B cell (primary cell): Measurements from ENCODE around the gene UPF3B. TPM values are rescaled to one million over a fixed set of nuclear protein-coding genes. Genes with fewer than 3 reads are reported as not detected.

Experiments used
- ATAC-seq: fragments of 200-7000 bp; cut with Tn5 transposase; one replicate; pipeline ENCODE4 v1.10.0; 2021; ENCODE audit warnings: low read depth, mild to moderate bottlenecking, moderate number of reproducible peaks, moderate library complexity
- CTCF ChIA-PET: fragments of 350-600 bp; sonication (Branson Sonifier 250); formaldehyde crosslinking; loops from one replicate; lab custom pipeline; 2021; ENCODE audit warnings: antibody characterized with exemption, inconsistent platforms; lab: Charles Lee
- POLR2A ChIA-PET: fragments of 350-600 bp; sonication (Branson Sonifier 250); formaldehyde crosslinking; loops from one replicate; lab custom pipeline; 2021; ENCODE audit warnings: antibody characterized with exemption; lab: Charles Lee
- DNase-seq: peaks from one replicate; pipeline ENCODE4 v3.0.0; 2013
- H2AFZ ChIP-seq: 2 replicates; pipeline ENCODE4 v1.6.1; 2012; ENCODE audit warnings: mild to moderate bottlenecking, low read depth, low read length; ENCODE audit not compliant: insufficient read depth, poor library complexity, severe bottlenecking
- H3K27ac ChIP-seq, 2 donors: 1 replicate in 1 of 2; 2 replicates in 1 of 2; pipeline ENCODE4 v1.5.1; 2012 to 2013; ENCODE audit warnings: low read length in 2 of 2, mild to moderate bottlenecking in 2 of 2, moderate library complexity in 1 of 2
- H3K27me3 ChIP-seq, 4 experiments: fragments of 200-600 bp in 1 of 4; sonication (generic) in 1 of 4; replicated peaks in 1 of 4; 1 replicate in 2 of 4; 2 replicates in 2 of 4; pipeline versions ENCODE4 v1.6.1 to v1.7.0; 2013 to 2016; ENCODE audit warnings: low read length in 3 of 4, mild to moderate bottlenecking in 2 of 4, mixed read lengths in 1 of 4, moderate library complexity in 1 of 4; ENCODE audit not compliant: insufficient read depth in 4 of 4, control insufficient read depth in 3 of 4; ENCODE audit errors: control extremely low read depth in 1 of 4
- H3K36me3 ChIP-seq, 2 experiments: replicated peaks in 1 of 2; 1 replicate in 1 of 2; 2 replicates in 1 of 2; pipeline versions ENCODE4 v1.6.1 to v1.7.1; 2013; ENCODE audit warnings: low read length in 1 of 2; ENCODE audit not compliant: insufficient read depth in 2 of 2, control insufficient read depth in 1 of 2; ENCODE audit errors: control extremely low read depth in 1 of 2, extremely low read depth in 1 of 2
- H3K4me1 ChIP-seq, 2 donors: fragments of 200-600 bp in 1 of 2; sonication (generic) in 1 of 2; 1 replicate in 1 of 2; 2 replicates in 1 of 2; pipeline versions ENCODE4 v1.5.1 to v1.6.1; 2013 to 2017; ENCODE audit warnings: low read length in 2 of 2; ENCODE audit not compliant: control insufficient read depth in 2 of 2, insufficient read depth in 2 of 2
- H3K4me2 ChIP-seq: replicated peaks from 2 replicates; pipeline ENCODE3; 2012; ENCODE audit warnings: mild to moderate bottlenecking, low read depth, low read length; ENCODE audit not compliant: poor library complexity, severe bottlenecking
- H3K4me3 ChIP-seq, 5 experiments: fragments of 200-600 bp in 1 of 5; sonication (generic) in 1 of 5; 1 replicate in 3 of 5; 2 replicates in 2 of 5; pipeline versions ENCODE4 v1.5.1 to v1.7.0; 2011 to 2016; ENCODE audit warnings: low read length in 4 of 5, mild to moderate bottlenecking in 4 of 5, low read depth in 2 of 5, control low read depth in 1 of 5, moderate library complexity in 1 of 5; ENCODE audit not compliant: insufficient read depth in 1 of 5; ENCODE audit errors: control extremely low read depth in 1 of 5, extremely low read depth in 1 of 5
- H3K79me2 ChIP-seq: fragments of 200-600 bp; sonication (generic); one replicate; pipeline ENCODE4 v1.6.0; 2016; ENCODE audit warnings: low read length; ENCODE audit not compliant: control insufficient read depth, insufficient read depth
- H3K9ac ChIP-seq: fragments of 200-600 bp; sonication (generic); 2 replicates; pipeline ENCODE4 v1.6.1; 2017; ENCODE audit warnings: mild to moderate bottlenecking, low read length, moderate library complexity
- H3K9me3 ChIP-seq, 3 donors: one replicate each; pipeline versions ENCODE4 v1.6.1 to v1.7.1; 2013; ENCODE audit warnings: low read length in 2 of 3; ENCODE audit not compliant: control insufficient read depth in 2 of 3, insufficient read depth in 1 of 3; ENCODE audit errors: control extremely low read depth in 1 of 3
- H4K20me1 ChIP-seq: 2 replicates; pipeline ENCODE4 v1.6.0; 2012; ENCODE audit warnings: mild to moderate bottlenecking, low read length; ENCODE audit not compliant: insufficient read depth, control insufficient read depth, poor library complexity, severe bottlenecking
- H3K27ac Mint-ChIP-seq: one replicate; pipeline ENCODE4 v1.8.0; 2021; ENCODE audit warnings: mixed read lengths
- H3K27me3 Mint-ChIP-seq: one replicate; pipeline ENCODE4 v1.8.0; 2021; ENCODE audit warnings: mixed read lengths
- H3K4me1 Mint-ChIP-seq: one replicate; pipeline ENCODE4 v1.8.0; 2021; ENCODE audit warnings: mixed read lengths
- H3K4me3 Mint-ChIP-seq: one replicate; pipeline ENCODE4 v1.8.0; 2021; ENCODE audit warnings: mixed read lengths
- H3K9me3 Mint-ChIP-seq: one replicate; pipeline ENCODE4 v1.8.0; 2022; ENCODE audit warnings: mixed read lengths; ENCODE audit not compliant: insufficient read depth
- EZH2 ChIP-seq: IDR thresholded peaks from 2 replicates; pipeline ENCODE4 v1.6.1; 2012; ENCODE audit warnings: borderline replicate concordance, low read depth, mild to moderate bottlenecking, moderate library complexity, low read length; ENCODE audit not compliant: insufficient read depth, poor library complexity, severe bottlenecking
- WGBS: methylation state at CpG from one replicate; pipeline ENCODE4 v1.1.5; 2013; ENCODE audit warnings: missing lambda C conversion rate; ENCODE audit not compliant: insufficient coverage; 5-methylcytosine and 5-hydroxymethylcytosine counted together
- intact Hi-C: fragments of 100-400 bp; cut with micrococcal nuclease; formaldehyde crosslinking; loops from one replicate; pipeline ENCODE4 v1.10.0; 2022
- polyA plus RNA-seq: library from polyadenylated mRNA; depleted of rRNA; stranded (reverse); fragments of >200 nt; gene quantifications from 2 replicates; pipeline ENCODE4 v1.2.3, GENCODE V29; 2012
- total RNA-seq, 2 donors: library from RNA; stranded (reverse); fragments of 120-200 nt in 1 of 2; gene quantifications; 1 replicate in 1 of 2; 2 replicates in 1 of 2; pipeline versions ENCODE4 v1.2.3 to v1.2.4, GENCODE V29; 2013 to 2022
- TF ChIP-seq, protein P1 (sequence below): fragments of 200-600 bp; IDR thresholded peaks from one replicate; pipeline ENCODE4 v1.8.0; 2022; ENCODE audit warnings: antibody characterized with exemption, mild to moderate bottlenecking

Gene UPF3B
- total and polyA plus RNA-seq, 2 donors (not counting 1 experiment from before 2014, with no cell fraction given) = 3.6 to 22.1 TPM

DNA sequence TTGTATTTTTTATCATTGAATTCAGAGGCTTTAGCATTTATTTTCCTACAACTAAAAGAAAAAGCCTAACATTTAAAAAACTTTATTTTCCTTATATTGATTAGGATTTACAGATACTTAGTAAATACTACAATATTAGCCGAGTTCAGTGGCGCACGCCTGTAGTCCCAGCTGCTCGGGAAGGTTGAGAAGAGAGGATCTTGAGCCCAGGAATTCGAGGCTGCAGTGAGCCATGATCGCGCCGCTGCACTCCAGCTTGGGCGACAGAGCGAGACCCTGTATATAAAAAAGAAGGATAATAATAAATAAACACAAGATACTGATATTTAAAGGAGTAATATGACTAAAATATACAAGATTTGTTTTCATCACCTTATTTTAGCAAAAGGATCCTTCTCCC, 681 bp upstream of the UPF3B start:
- DNase-seq (no peak), ATAC-seq (no peak)
- intact Hi-C loops = loop anchor here (1.0 to 5.0 kb wide), 4 partner anchors 18 to 62 kb away; partner anchors contain the start of genes NDUFA1, RNF113A and RPL39
- CTCF ChIA-PET = interaction anchor here (0.9 to 1.3 kb wide), 2 partner anchors 16 to 62 kb away, joined by 4 to 6 read pairs; partner anchors contain the start of gene RPL39
- peak overlapping the region; percentile 98 for H3K4me3 Mint-ChIP-seq
- Histone ChIP-seq H3K27ac (peak overlapping the region in 1 of 2 donors; percentile 67), H3K27me3 (no peaks in the 10 kb centered on the region), H3K4me2 (peak overlapping the region; percentile 81), H3K4me3 (peak overlapping the region in 2 of 5 experiments; percentile 21 to 29), H3K4me1 (peaks cover 0 to 11% of the 10 kb centered on the region in 2 donors), H3K9ac (no peak overlapping the region), H4K20me1 (no peaks in the 10 kb centered on the region), H2AFZ (peak overlapping the region; percentile 72), H3K9me3 (no peaks in the 10 kb centered on the region), H3K79me2 (peaks cover 9% of the 10 kb centered on the region), H3K36me3 (peaks cover 2% of the 10 kb centered on the region in 2 experiments)
- peaks cover 15% of the 10 kb centered on the region for H3K4me1 Mint-ChIP-seq
- H3K27me3 Mint-ChIP-seq = no peaks in the 10 kb centered on the region
- no peak for TF ChIP-seq EZH2
- TF ChIP-seq, protein P1, sequence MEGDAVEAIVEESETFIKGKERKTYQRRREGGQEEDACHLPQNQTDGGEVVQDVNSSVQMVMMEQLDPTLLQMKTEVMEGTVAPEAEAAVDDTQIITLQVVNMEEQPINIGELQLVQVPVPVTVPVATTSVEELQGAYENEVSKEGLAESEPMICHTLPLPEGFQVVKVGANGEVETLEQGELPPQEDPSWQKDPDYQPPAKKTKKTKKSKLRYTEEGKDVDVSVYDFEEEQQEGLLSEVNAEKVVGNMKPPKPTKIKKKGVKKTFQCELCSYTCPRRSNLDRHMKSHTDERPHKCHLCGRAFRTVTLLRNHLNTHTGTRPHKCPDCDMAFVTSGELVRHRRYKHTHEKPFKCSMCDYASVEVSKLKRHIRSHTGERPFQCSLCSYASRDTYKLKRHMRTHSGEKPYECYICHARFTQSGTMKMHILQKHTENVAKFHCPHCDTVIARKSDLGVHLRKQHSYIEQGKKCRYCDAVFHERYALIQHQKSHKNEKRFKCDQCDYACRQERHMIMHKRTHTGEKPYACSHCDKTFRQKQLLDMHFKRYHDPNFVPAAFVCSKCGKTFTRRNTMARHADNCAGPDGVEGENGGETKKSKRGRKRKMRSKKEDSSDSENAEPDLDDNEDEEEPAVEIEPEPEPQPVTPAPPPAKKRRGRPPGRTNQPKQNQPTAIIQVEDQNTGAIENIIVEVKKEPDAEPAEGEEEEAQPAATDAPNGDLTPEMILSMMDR = no peak
- WGBS = no CpG with 5 or more reads among the region's 10 CpGs
- H3K9me3 Mint-ChIP-seq = no peaks in the 10 kb centered on the region
- POLR2A ChIA-PET = interaction anchor here (1.2 to 1.6 kb wide), 2 partner anchors 17 to 62 kb away, joined by 10 to 12 read pairs; partner anchors contain the start of genes NDUFA1, RNF113A and RPL39
- H3K27ac Mint-ChIP-seq = peak overlapping the region; percentile 97

DNA sequence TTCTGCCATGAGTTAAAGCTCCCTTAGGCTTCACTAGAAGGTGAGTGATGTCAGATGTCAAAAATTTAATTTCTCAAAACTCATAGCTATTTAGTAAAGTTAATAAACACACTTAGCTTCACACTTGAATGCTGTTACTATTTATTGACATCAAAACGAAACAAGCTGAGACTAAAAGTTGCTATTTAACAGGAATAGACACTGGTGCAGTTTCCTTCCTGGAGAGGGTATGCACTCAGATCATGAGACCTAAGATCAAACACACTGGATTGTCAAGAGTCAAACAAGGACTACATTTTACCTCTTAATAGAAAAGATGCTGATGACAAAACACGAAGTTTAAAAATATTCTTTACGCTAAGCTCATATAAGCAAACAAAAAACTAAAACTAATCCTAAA, 18.9 kb downstream of the UPF3B start:
- no peak for TF ChIP-seq EZH2
- TF ChIP-seq, protein P1 = no peak
- ATAC-seq (no peak), DNase-seq (no peak)
- POLR2A ChIA-PET = no interaction called here
- Histone ChIP-seq H3K4me2 (no peak overlapping the region), H3K27me3 (no peaks in the 10 kb centered on the region), H3K36me3 (peaks cover 0 to 26% of the 10 kb centered on the region in 2 experiments), H4K20me1 (no peaks in the 10 kb centered on the region), H3K9me3 (no peaks in the 10 kb centered on the region), H3K4me1 (no peaks in the 10 kb centered on the region), H2AFZ (no peak overlapping the region), H3K27ac (no peak overlapping the region), H3K9ac (no peak overlapping the region), H3K79me2 (no peaks in the 10 kb centered on the region), H3K4me3 (no peak overlapping the region)
- Mint-ChIP-seq H3K27ac (no peak overlapping the region), H3K4me1 (no peaks in the 10 kb centered on the region), H3K4me3 (no peak overlapping the region), H3K27me3 (no peaks in the 10 kb centered on the region), H3K9me3 (no peaks in the 10 kb centered on the region)
- WGBS = no CpG with 5 or more reads among the region's 3 CpGs
- intact Hi-C loops = no loop called here
- CTCF ChIA-PET = no interaction called here
